Testis (tissue), 2 donors: Measurements from ENCODE around the gene ATRN.

Experiments
- POLR2A ChIP-seq: fragments of 450-650 bp; IDR thresholded peaks from one replicate; pipeline ENCODE4 v1.6.1; 2017; ENCODE audit warnings: antibody characterized with exemption, mild to moderate bottlenecking, moderate library complexity
- TF ChIP-seq, protein P1 (sequence below), 3 experiments: fragments of 450-650 bp in 2 of 3; fragments of 200-600 bp in 1 of 3; sonication (generic) in 1 of 3; IDR thresholded peaks; one replicate each; pipeline ENCODE4 v1.5.1; 2016 to 2019; ENCODE audit warnings: antibody characterized with exemption in 3 of 3, mild to moderate bottlenecking in 2 of 3, moderate library complexity in 1 of 3

DNA sequence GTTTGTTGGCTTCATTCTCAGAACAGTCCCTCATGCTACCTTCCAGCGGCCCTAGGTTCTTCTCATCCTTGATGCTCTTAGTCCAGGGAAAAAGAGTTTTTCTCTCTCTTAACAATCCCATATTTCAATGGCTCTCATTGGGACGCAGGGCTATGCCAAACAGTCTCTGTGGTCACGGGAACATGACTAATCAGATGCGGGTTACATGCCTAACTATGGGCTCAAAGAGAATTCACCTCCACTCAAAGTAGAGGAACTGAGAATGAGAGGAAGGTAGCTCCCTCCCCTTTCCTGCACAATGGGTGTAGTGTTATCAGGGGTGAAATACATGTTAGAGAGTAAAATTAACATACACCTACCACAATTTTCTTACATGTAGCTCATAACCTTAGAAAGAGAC is 18.1 kb upstream of the ATRN start:
- TF ChIP-seq, protein P1, sequence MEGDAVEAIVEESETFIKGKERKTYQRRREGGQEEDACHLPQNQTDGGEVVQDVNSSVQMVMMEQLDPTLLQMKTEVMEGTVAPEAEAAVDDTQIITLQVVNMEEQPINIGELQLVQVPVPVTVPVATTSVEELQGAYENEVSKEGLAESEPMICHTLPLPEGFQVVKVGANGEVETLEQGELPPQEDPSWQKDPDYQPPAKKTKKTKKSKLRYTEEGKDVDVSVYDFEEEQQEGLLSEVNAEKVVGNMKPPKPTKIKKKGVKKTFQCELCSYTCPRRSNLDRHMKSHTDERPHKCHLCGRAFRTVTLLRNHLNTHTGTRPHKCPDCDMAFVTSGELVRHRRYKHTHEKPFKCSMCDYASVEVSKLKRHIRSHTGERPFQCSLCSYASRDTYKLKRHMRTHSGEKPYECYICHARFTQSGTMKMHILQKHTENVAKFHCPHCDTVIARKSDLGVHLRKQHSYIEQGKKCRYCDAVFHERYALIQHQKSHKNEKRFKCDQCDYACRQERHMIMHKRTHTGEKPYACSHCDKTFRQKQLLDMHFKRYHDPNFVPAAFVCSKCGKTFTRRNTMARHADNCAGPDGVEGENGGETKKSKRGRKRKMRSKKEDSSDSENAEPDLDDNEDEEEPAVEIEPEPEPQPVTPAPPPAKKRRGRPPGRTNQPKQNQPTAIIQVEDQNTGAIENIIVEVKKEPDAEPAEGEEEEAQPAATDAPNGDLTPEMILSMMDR (IDR thresholded peaks at IDR 0.05) = no peak
- no peak for TF ChIP-seq POLR2A
